SU-DHL-6 (cell line): ENCODE results near the gene MMEL1.

Source experiments
- H2AFZ ChIP-seq: fragments of 200-600 bp; sonication (generic); 2 replicates; pipeline ENCODE4 v1.6.1; 2014; ENCODE audit warnings: low read depth, mild to moderate bottlenecking, moderate library complexity, mixed read lengths, antibody characterized with exemption, low read length; ENCODE audit not compliant: severe bottlenecking
- H3F3A ChIP-seq: fragments of 200-600 bp; shearing (Covaris generic); 2 replicates; pipeline ENCODE4 v1.6.0; 2016; ENCODE audit warnings: antibody characterized with exemption, mild to moderate bottlenecking; ENCODE audit not compliant: insufficient read depth
- H3K27ac ChIP-seq: fragments of 200-600 bp; sonication (generic); 2 replicates; pipeline ENCODE4 v1.5.1; 2016; ENCODE audit warnings: low read depth, mild to moderate bottlenecking, low read length, moderate library complexity, mixed read lengths
- H3K27me3 ChIP-seq: fragments of 200-600 bp; sonication (generic), shearing (Covaris generic); 2 replicates; pipeline ENCODE4 v1.6.0; 2014; ENCODE audit warnings: mild to moderate bottlenecking, low read length
- H3K36me3 ChIP-seq: fragments of 200-600 bp; sonication (generic); 2 replicates; pipeline ENCODE4 v1.6.1; 2014; ENCODE audit warnings: mild to moderate bottlenecking, low read length, mixed read lengths
- H3K4me2 ChIP-seq: fragments of 300-600, 200-600 bp; shearing (Covaris generic), sonication (generic); 2 replicates; pipeline ENCODE4 v1.6.0; 2014; ENCODE audit warnings: low read length, low read depth, mild to moderate bottlenecking; ENCODE audit not compliant: poor library complexity, severe bottlenecking
- H3K4me3 ChIP-seq: fragments of 200-600 bp; sonication (generic); 2 replicates; pipeline ENCODE4 v1.5.1; 2014; ENCODE audit warnings: antibody characterized with exemption, low read length, mild to moderate bottlenecking, mixed read lengths; ENCODE audit not compliant: insufficient read depth, poor library complexity, severe bottlenecking
- H3K79me2 ChIP-seq: fragments of 200-600 bp; sonication (generic); 2 replicates; pipeline ENCODE4 v1.6.1; 2014; ENCODE audit warnings: mild to moderate bottlenecking, low read length, moderate library complexity; ENCODE audit not compliant: insufficient read depth
- H3K9ac ChIP-seq: fragments of 200-600 bp; sonication (generic); 2 replicates; pipeline ENCODE4 v1.7.0; 2014; ENCODE audit warnings: mild to moderate bottlenecking, low read length
- H3K9me2 ChIP-seq: fragments of 200-600 bp; sonication (generic); replicated peaks from 2 replicates; pipeline ENCODE4 v1.6.1; 2014; ENCODE audit warnings: low read length; ENCODE audit not compliant: insufficient read depth
- H3K9me3 ChIP-seq: fragments of 200-600 bp; sonication (generic); 2 replicates; pipeline ENCODE4 v1.6.1; 2014; ENCODE audit warnings: low read length, mixed read lengths; ENCODE audit not compliant: insufficient read depth
- H4K20me1 ChIP-seq: fragments of 200-600 bp; sonication (generic); 2 replicates; pipeline ENCODE4 v1.6.1; 2014; ENCODE audit warnings: low read depth, mild to moderate bottlenecking, antibody characterized with exemption, low read length, moderate library complexity, mixed read lengths
- CTCF ChIP-seq: fragments of 200-600 bp; sonication (generic); IDR thresholded peaks from one replicate; pipeline ENCODE4 v1.5.1; 2017; ENCODE audit warnings: antibody characterized with exemption, mild to moderate bottlenecking, low read length, moderate library complexity; ENCODE audit not compliant: insufficient read depth, poor library complexity, severe bottlenecking
- EZH2phosphoT487 ChIP-seq: fragments of 200-600 bp; sonication (generic), shearing (Covaris generic); conservative IDR thresholded peaks from 2 replicates; pipeline ENCODE4 v1.6.1; 2018; ENCODE audit warnings: mild to moderate bottlenecking, antibody characterized with exemption, low read length, moderate library complexity, mixed read lengths

Gene MMEL1

GRCh38 chr1:2624735-2625300, 8.0 kb downstream of the MMEL1 start:
- H3K79me2 ChIP-seq = no peaks in the 10 kb centered on the region
- H3K27me3 ChIP-seq = no peaks in the 10 kb centered on the region
- no peak overlapping the region for H3K4me3 ChIP-seq
- no peaks in the 10 kb centered on the region for H3F3A ChIP-seq
- H3K36me3 ChIP-seq = no peaks in the 10 kb centered on the region
- H3K9ac ChIP-seq = no peak overlapping the region
- no peak overlapping the region for H3K27ac ChIP-seq
- H4K20me1 ChIP-seq = no peaks in the 10 kb centered on the region
- H2AFZ ChIP-seq = no peak overlapping the region
- no peaks in the 10 kb centered on the region for H3K9me3 ChIP-seq
- no peaks in the 10 kb centered on the region for H3K9me2 ChIP-seq
- TF ChIP-seq EZH2phosphoT487 = no peak
- TF ChIP-seq CTCF = no peak
- no peak overlapping the region for H3K4me2 ChIP-seq

GRCh38 chr1:2623571-2624337, 9.1 kb downstream of the MMEL1 start:
- Histone ChIP-seq H3K36me3 (no peaks in the 10 kb centered on the region), H3K4me3 (no peak overlapping the region), H4K20me1 (no peaks in the 10 kb centered on the region), H2AFZ (no peak overlapping the region), H3K79me2 (no peaks in the 10 kb centered on the region), H3K27ac (no peak overlapping the region), H3K9me3 (no peaks in the 10 kb centered on the region), H3F3A (no peaks in the 10 kb centered on the region), H3K9me2 (no peaks in the 10 kb centered on the region), H3K9ac (no peak overlapping the region), H3K4me2 (no peak overlapping the region), H3K27me3 (no peaks in the 10 kb centered on the region)
- no peak for TF ChIP-seq CTCF
- TF ChIP-seq EZH2phosphoT487 = no peak

- no peaks in the 10 kb centered on the region for H3K27me3 ChIP-seq
- no peak overlapping the region for H3K9ac ChIP-seq
- TF ChIP-seq CTCF (no peak), EZH2phosphoT487 (no peak)
- H3K9me2 ChIP-seq = no peaks in the 10 kb centered on the region
- no peaks in the 10 kb centered on the region for H3K9me3 ChIP-seq
- no peak overlapping the region for H3K4me3 ChIP-seq
- no peaks in the 10 kb centered on the region for H3F3A ChIP-seq
- no peaks in the 10 kb centered on the region for H3K36me3 ChIP-seq
- no peaks in the 10 kb centered on the region for H3K79me2 ChIP-seq
- no peak overlapping the region for H3K27ac ChIP-seq
- no peak overlapping the region for H2AFZ ChIP-seq
- H3K4me2 ChIP-seq = no peak overlapping the region
- H4K20me1 ChIP-seq = no peaks in the 10 kb centered on the region
These were observed 14.8 kb downstream of the MMEL1 start for GRCh38 chr1:2617971-2618470.
